Nephron progenitor cell (in vitro differentiated cells): ENCODE results near the gene PIGP.

ENCODE experiments used
- DNase-seq: peaks from one replicate; pipeline ENCODE4 v3.0.0; 2021
- H3K27ac Mint-ChIP-seq: 2 replicates; pipeline ENCODE4 v1.8.0; 2021; ENCODE audit warnings: mild to moderate bottlenecking, moderate library complexity, mixed read lengths
- H3K27me3 Mint-ChIP-seq: 2 replicates; pipeline ENCODE4 v1.8.0; 2021; ENCODE audit warnings: mild to moderate bottlenecking, low read depth, mixed read lengths; ENCODE audit not compliant: poor library complexity
- H3K36me3 Mint-ChIP-seq: 2 replicates; pipeline ENCODE4 v1.8.0; 2021; ENCODE audit warnings: low read depth, mixed read lengths
- H3K4me1 Mint-ChIP-seq: 2 replicates; pipeline ENCODE4 v1.8.0; 2021; ENCODE audit warnings: mixed read lengths
- H3K4me3 Mint-ChIP-seq: 2 replicates; pipeline ENCODE4 v1.8.0; 2021; ENCODE audit warnings: mild to moderate bottlenecking, moderate library complexity, mixed read lengths
- H3K9me3 Mint-ChIP-seq: 2 replicates; pipeline ENCODE4 v1.8.0; 2021; ENCODE audit warnings: mild to moderate bottlenecking, moderate library complexity, mixed read lengths
- CTCF ChIP-seq: fragments of 200-600 bp; sonication (generic); IDR thresholded peaks from 2 replicates; pipeline ENCODE4 v1.5.0; 2021; ENCODE audit warnings: antibody characterized with exemption

PIGP gene

GRCh38 chr21:37074197-37074510, 1.3 kb upstream of the PIGP start:
- Mint-ChIP-seq H3K27me3 (no peaks in the 10 kb centered on the region), H3K4me1 (peaks cover 45% of the 10 kb centered on the region), H3K4me3 (peak overlapping the region; percentile 95), H3K9me3 (peaks cover 25% of the 10 kb centered on the region), H3K36me3 (peaks cover 34% of the 10 kb centered on the region), H3K27ac (peak overlapping the region; percentile 98)
- TF ChIP-seq CTCF, result no peak
- peak; percentile 35 for DNase-seq

DNA sequence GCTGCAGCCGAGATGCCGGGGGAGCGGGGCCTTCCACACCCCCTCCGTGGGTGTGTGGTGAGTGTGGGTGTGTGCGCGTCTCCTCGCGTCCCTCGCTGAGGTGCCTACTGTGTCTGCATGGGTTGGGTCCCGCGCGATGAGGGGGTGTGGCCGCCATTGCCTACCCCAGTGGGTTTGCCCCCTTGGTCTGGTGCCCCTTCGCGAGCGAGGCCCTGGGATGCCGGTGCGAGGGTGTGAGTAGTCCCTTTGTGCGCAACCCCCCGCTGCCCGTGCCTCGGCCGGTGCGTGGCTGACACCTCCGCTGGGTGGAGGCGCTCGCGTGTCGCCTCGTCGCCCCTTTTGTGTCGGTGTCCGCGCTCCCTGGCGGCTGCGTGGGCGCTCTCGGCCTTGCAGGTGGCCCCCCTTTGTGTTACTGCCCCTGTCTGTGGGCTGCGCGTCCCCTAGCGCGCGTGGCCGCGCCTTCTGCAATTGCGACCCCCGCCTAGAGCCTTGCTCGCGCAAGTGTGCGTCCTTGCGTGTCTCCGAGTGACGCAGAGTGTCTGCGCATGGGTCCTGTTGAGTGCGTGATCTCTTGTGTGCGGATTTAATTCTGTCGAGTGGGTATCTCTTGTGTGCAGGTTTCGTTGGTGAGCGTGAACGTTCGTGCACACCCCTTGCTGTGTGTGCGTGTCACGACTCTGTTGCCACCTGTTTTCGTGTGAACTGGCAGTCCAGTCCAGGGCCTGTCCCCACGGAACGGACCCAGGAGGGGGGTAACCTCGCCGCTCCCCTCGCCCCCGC, 736 bp upstream of the PIGP start:
- no peak for TF ChIP-seq CTCF
- peaks cover 45% of the 10 kb centered on the region for H3K4me1 Mint-ChIP-seq
- peak overlapping the region; percentile 98 for H3K27ac Mint-ChIP-seq
- peak overlapping the region; percentile 95 for H3K4me3 Mint-ChIP-seq
- H3K9me3 Mint-ChIP-seq, result peaks cover 19% of the 10 kb centered on the region
- H3K36me3 Mint-ChIP-seq, result peaks cover 34% of the 10 kb centered on the region
- peak; percentile 48 for DNase-seq
- H3K27me3 Mint-ChIP-seq, result no peaks in the 10 kb centered on the region

DNA sequence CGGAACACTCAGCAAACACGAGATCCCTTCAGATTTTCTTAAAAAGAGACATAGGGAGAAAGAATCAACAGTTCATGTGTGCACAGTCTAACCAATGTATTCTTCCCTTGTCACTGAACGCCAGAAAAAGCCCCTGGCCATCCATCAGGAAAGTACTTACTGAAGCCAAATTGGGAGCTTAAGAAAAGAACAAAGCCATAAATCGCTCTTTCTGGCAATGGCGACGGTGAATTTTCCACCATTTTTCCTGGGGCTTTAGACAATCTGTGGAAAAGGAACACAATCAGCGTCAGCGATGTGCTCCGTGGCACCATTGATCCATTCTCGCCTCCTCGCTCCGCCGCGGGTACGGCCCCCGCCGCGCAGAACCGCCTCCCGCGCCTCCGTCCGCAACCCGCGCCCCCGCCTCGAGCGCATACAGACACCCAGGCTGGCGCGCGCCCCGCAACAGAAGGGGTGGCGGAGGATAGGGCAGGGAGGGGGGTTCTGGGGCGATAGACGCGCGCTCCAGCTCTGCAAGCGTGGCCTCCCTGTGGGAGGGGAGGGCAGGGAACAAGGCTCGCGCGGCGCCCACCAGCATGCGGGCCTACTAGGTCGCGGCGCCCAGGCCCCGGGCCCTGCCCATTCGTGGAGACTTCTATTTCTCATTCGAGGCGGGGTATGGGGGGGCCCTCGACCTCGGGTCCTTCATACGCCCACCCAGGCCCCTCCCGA, 440 bp downstream of the PIGP start:
- peaks cover 9% of the 10 kb centered on the region for H3K9me3 Mint-ChIP-seq
- DNase-seq, result peak; percentile 76
- H3K36me3 Mint-ChIP-seq, result peaks cover 34% of the 10 kb centered on the region
- peak overlapping the region; percentile 91 for H3K27ac Mint-ChIP-seq
- no peaks in the 10 kb centered on the region for H3K27me3 Mint-ChIP-seq
- H3K4me1 Mint-ChIP-seq, result peaks cover 45% of the 10 kb centered on the region
- peak overlapping the region; percentile 85 for H3K4me3 Mint-ChIP-seq
- TF ChIP-seq CTCF, result no peak

- Mint-ChIP-seq H3K36me3 (peaks cover 40% of the 10 kb centered on the region), H3K4me1 (peaks cover 45% of the 10 kb centered on the region)
- DNase-seq, result no peak
Measured at GRCh38 chr21:37071561-37072273, 1.2 kb downstream of the PIGP start.

GRCh38 chr21:37065561-37066177, 7.2 kb downstream of the PIGP start:
- Mint-ChIP-seq H3K36me3 (peaks cover 57% of the 10 kb centered on the region), H3K27ac (no peak overlapping the region), H3K4me3 (no peak overlapping the region), H3K27me3 (no peaks in the 10 kb centered on the region), H3K9me3 (no peaks in the 10 kb centered on the region), H3K4me1 (peaks cover 50% of the 10 kb centered on the region)
- no peak for DNase-seq
- no peak for TF ChIP-seq CTCF

More at GRCh38 chr21:37071561-37072273, 1.2 kb downstream of the PIGP start:
- TF ChIP-seq CTCF, result no peak
- Mint-ChIP-seq H3K4me3 (peak overlapping the region; percentile 85), H3K27me3 (no peaks in the 10 kb centered on the region), H3K27ac (peak overlapping the region; percentile 91), H3K9me3 (peaks cover 5% of the 10 kb centered on the region)
